Testis (tissue), 2 donors: ENCODE results near the gene SERPINB8.

ENCODE experiments used
- CTCF ChIP-seq, 3 experiments: fragments of 450-650 bp in 2 of 3; fragments of 200-600 bp in 1 of 3; sonication (generic) in 1 of 3; IDR thresholded peaks; one replicate each; pipeline ENCODE4 v1.5.1; 2016 to 2019; ENCODE audit warnings: antibody characterized with exemption in 3 of 3, mild to moderate bottlenecking in 2 of 3, moderate library complexity in 1 of 3
- POLR2A ChIP-seq: fragments of 450-650 bp; IDR thresholded peaks from one replicate; pipeline ENCODE4 v1.6.1; 2017; ENCODE audit warnings: antibody characterized with exemption, mild to moderate bottlenecking, moderate library complexity

DNA sequence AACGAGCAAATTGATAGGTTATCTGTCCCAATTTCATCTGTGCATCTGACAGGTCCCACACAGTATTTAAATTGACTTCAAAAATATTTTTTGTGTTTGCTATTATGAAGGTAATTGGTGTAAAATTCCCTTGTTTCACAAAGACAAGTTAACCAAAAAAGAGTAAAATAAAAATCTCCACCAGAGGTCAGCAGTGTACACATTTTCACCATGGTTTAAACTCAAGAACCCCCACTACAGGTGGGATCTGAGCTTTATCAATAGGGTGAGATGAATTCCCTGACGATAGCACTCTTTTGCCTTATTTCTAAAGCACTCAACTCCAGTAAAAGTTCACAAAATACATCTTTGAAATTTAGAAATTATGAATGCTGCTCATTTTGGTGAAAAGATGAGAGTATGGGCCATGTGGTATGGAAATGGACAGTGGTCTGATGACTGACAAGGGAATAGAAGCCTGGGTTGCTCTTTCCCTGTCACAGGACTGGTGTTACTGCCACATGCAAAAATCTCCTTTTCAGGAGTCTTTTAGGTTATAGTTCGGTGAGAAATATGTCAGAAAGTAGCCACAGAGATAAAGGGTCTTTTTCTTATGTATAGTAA lies 68.0 kb downstream of the SERPINB8 start:
- TF ChIP-seq CTCF (IDR thresholded peaks at IDR 0.05) (peak in 2 of 3 experiments; percentile 20 to 39), POLR2A (no peak)
